GM12891 (cell line): ENCODE measurements around the gene SPATA45.
"Not testable (repeated sequence)": the region's sequence is repeated elsewhere in the genome, so short reads cannot be mapped to it uniquely, and the experiment has no call there.

Experiments
- PAX5 ChIP-seq: IDR thresholded peaks from 2 replicates; pipeline ENCODE4 v1.6.1; 2011; ENCODE audit warnings: low read length, moderate library complexity, mild to moderate bottlenecking; ENCODE audit not compliant: insufficient read depth, severe bottlenecking
- POLR2A ChIP-seq: IDR thresholded peaks from 2 replicates; pipeline ENCODE4 v1.6.1; 2011; ENCODE audit warnings: low read depth, low read length, control low read depth
- POLR2AphosphoS5 ChIP-seq: IDR thresholded peaks from 2 replicates; pipeline ENCODE4 v1.6.1; 2011; ENCODE audit warnings: low read depth, low read length, control low read depth
- SPI1 ChIP-seq: IDR thresholded peaks from 2 replicates; pipeline ENCODE4 v1.6.1; 2011; ENCODE audit warnings: low read depth, low read length, control low read depth
- TAF1 ChIP-seq: IDR thresholded peaks from 2 replicates; pipeline ENCODE4 v1.6.1; 2011; ENCODE audit warnings: low read depth, low read length, control low read depth

DNA sequence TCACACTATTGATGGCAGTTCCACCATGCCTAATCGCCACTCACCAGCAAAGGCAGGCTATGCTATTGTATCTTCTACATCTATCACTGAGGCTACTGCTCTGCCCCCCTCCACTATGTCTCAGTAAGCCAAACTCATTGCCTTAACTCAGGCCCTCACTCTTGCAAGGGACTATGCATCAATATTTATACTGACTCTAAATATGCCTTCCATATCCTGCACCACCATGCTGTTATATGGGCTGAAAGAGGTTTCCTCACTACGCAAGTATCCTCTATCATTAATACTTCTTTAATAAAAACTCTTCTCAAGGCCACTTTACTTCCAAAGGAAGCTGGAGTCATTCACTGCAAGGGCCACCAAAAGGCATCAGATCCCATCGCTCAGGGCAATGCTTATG is 2.9 kb downstream of the SPATA45 start:
- not testable (repeated sequence) for TF ChIP-seq POLR2A, POLR2AphosphoS5, PAX5, SPI1, TAF1
